ENCODE data around the gene AP2A2.

The AP2A2 gene

GRCh38 chr11:1044160-1044559 lies 118.5 kb downstream of the AP2A2 start:
- no peak for DNase-seq

GRCh38 chr11:1047595-1048156 lies 122.0 kb downstream of the AP2A2 start:
- DNase-seq: no peak

- no peak for DNase-seq
These were observed 122.9 kb downstream of the AP2A2 start for GRCh38 chr11:1048375-1049070.

- DNase-seq: no peak
These were observed 123.4 kb downstream of the AP2A2 start for GRCh38 chr11:1049071-1049405.

GRCh38 chr11:1049431-1049891 lies 123.8 kb downstream of the AP2A2 start:
- DNase-seq: no peak

GRCh38 chr11:1049911-1050580 lies 124.4 kb downstream of the AP2A2 start:
- no peak for DNase-seq

GRCh38 chr11:1050581-1051355 lies 125.1 kb downstream of the AP2A2 start:
- DNase-seq: peak; percentile 83

GRCh38 chr11:1051356-1052132 lies 125.9 kb downstream of the AP2A2 start:
- DNase-seq: no peak

GRCh38 chr11:1052133-1053011 lies 126.7 kb downstream of the AP2A2 start:
- DNase-seq: no peak

- DNase-seq: no peak
These were observed 127.6 kb downstream of the AP2A2 start for GRCh38 chr11:1053121-1053901.

GRCh38 chr11:1054143-1055108 lies 128.8 kb downstream of the AP2A2 start:
- DNase-seq: no peak

- DNase-seq: no peak
These were observed 129.5 kb downstream of the AP2A2 start for GRCh38 chr11:1055109-1055703.

- DNase-seq: no peak
These were observed 130.5 kb downstream of the AP2A2 start for GRCh38 chr11:1055990-1056771.

- no peak for DNase-seq
These were observed 132.1 kb downstream of the AP2A2 start for GRCh38 chr11:1057806-1058205.

- no peak for DNase-seq
These were observed 134.1 kb downstream of the AP2A2 start for GRCh38 chr11:1059759-1060158.

- no peak for DNase-seq
These were observed 134.7 kb downstream of the AP2A2 start for GRCh38 chr11:1060410-1060809.

- DNase-seq: no peak
These were observed 135.4 kb downstream of the AP2A2 start for GRCh38 chr11:1060852-1061616.

Measured in stimulated activated CD8-positive, alpha-beta memory T cell treated with anti-CD3 and anti-CD28 coated beads, Interleukin-4, amount 100 ng/mL, for 48 hours (primary cell).